Amniotic stem cell (primary cell): Measurements from ENCODE around the gene MT1M.

Experiments used
- DNase-seq: peaks from one replicate; lab custom pipeline; 2025; lab: John Stamatoyannopoulos, UW

The MT1M gene

GRCh38 chr16:56628486-56629350 is 3.7 kb upstream of the MT1M start:
- DNase-seq: no peak

DNA sequence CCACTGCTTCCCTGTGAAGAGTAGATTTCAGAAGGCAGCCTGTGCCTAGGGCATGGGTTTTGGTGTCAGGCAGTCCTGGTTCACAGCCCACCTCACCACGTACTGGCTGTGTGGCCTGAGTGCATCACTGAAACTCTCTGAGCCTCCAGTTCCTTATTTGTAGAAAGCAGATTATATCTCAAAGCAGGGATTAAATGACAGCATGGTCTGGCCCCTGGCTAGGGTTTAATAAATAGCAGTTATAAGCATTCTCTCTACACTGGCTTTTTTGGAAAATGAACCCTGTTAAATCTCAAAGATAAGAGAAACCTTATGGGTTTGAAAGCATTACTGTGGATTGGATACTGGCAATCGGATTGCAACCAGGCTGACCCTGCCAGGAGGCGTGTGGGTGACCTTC is 2.9 kb upstream of the MT1M start:
- no peak for DNase-seq

DNA sequence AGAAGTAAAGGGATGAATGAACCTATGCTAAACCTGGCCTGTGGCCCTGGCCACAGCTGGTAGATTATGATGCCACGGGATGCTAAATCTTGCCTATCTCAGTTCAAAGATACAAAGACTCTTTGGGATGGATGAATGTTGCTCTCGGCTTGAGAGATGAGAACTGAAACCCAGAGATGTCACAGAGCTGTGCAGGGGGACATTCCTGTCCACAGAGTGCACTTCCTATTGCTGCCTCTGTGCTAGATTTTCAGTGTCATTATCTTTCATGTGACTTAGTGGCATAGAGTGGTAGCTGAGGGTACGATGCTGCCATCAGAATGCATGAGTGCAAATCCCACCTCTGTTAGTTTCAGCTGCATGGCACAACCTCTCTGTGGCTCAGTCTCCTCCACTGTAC is 2.3 kb upstream of the MT1M start:
- no peak for DNase-seq

GRCh38 chr16:56631197-56631596 is 1.3 kb upstream of the MT1M start:
- no peak for DNase-seq

- DNase-seq: no peak
Observed at GRCh38 chr16:56631832-56632155, 665 bp upstream of the MT1M start.

- DNase-seq: no peak
Observed at GRCh38 chr16:56632848-56633365, 448 bp downstream of the MT1M start.

DNA sequence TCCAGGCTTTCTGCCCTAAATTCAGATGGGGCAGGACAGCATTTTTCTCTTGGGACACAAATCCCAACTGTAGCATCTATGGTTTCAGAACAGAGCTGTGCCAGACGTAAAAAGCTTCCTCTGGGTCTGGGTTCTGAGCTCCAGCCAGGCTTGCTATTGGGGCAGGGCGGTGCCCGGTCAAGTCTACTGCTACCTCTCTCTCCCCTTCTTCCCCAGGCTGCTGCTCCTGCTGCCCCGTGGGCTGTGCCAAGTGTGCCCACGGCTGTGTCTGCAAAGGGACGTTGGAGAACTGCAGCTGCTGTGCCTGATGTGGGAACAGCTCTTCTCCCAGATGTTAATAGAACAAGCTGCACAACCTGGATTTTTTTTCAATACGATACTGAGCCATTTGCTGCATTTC is 1.1 kb downstream of the MT1M start:
- DNase-seq: no peak

DNA sequence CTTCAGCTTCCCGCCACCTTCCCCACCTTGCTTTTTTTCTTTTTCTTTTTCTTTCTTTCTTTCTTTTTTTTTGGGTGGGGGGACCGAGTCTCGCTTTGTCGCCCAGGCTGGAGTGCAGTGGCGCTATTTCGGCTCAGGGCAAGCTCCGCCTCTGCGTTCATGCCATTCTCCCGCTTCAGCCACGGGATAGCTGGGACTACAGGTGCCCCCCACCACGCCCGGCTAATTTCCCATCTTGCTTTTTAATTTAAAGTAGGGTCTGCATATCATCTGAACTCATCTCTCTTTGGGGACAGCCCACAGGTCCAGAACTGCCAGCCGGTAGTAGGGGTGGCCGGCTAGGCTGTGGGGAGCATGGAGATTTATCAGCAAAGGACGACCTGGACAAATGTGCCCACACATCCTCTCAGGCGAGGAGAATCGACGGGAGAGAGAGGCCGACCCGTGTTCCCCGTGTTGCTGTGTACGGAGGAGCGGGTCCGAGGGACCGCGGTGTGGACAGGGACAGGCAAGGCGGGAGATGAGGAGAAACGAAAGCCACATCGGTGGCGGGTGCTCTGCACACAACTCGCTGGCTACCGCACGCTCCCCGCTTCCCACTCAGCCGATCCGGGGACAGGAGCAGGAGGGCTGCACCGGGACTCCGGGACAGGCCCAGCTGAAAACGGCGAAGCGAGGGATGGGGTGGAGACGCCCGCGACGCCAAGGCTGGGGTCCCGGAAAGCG is 2.4 kb downstream of the MT1M start:
- no peak for DNase-seq

DNA sequence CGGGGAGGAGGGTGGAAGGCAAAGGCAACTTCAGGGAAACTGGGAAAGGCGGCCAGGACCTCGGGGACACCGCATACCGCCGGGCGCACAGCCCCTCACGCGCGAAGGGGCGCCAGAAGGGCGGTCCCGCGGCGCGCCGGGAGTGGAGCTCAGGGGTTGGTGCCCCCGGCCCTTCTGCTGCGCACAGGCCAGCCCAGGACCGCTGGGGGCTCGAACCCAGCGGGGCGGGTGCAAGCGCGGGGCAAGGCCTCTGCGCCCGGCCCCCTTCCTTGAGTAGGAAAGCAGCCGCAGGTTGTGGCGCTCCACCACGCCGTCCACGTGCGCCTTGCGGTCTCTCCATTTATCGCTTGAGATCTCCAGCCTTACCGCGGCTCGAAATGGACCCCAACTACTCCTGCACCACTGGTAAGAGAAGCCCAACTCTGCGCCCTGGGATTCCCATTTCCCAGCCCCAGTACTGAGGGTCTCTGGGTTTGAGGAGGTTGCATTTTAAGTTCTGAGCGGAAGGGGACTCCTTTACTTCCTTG is 3.0 kb downstream of the MT1M start:
- DNase-seq: no peak

DNA sequence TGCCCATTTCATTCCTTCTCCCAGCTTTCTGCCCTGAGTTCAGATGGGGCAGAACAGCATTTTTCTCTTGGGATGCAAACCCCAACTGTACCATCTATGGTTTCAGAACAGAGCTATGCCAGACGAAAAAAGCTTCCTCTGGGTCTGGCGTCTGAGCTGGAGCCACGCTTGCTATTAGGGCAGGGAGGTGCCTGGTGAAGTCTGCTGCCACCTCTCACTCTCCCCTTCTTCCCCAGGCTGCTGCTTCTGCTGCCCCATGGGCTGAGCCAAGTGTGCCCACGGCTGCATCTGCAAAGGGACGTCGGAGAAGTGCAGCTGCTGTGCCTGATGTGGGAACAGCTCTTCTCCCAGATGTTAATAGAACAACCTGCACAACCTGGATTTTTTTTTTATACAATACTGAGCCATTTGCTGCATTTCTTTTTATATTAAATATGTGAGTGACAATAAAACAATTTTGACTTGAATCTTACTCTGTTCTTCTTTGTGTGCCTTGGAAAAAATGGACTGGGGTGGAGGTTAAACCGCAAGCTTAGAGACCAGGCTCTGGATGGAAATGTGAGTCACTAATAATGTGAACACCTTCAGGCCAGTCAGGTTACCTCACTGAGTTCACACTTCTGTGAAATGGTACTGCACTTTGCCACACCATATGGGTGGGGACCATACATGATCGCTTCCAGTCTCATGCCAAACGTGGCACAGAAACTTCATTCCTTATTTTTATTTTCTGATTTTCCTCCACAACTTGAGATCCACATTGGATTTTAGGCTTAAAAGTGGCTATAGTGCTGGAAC is 4.4 kb downstream of the MT1M start:
- DNase-seq: no peak

DNA sequence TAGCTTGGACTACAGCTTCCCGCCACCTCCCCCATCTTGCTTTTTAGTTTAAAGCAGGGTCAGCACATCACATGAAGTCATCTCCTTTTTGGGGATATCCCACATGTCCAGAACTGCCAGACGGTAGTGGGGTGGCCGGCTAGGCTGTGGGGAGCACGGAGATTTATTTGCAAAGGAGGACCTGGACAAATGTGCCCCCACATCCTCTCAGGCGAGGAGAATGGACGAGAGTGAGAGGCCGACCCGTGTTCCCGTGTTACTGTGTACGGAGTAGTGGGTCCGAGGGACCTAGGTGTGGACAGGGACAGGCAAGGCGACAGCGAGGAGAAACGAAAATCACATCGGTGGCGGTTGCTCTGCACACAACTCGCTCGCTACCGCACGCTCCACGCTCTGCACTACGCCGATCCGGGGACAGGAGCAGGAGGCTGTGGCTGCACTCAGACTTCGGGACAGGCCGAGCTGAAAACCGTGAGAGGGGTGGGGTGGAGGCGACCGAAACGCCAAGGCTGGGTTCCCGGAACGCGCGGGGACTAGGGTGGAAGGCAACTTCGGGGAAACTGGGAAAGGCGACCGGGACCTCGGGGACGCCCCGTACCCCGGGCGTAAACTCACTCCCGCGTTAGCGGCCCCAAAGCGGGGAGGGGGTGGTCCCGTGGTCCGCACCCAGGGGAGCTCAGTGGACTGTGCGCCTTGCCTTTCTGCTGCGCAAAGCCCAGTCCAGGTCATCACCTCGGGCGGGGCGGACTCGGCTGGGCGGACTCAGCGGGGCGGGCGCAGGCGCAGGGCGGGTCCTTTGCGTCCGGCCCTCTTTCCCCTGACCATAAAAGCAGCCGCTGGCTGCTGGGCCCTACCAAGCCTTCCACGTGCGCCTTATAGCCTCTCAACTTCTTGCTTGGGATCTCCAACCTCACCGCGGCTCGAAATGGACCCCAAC is 5.6 kb downstream of the MT1M start, which contains the start of gene MT1A:
MT1A (plus strand) TSS at position 853 of the 937 bp plus-strand sequence; CDS start at position 926, 73 bp downstream.
- DNase-seq: no peak

- no peak for DNase-seq
Observed at GRCh38 chr16:56639045-56639444, 6.6 kb downstream of the MT1M start.

GRCh38 chr16:56640076-56640475 is 7.6 kb downstream of the MT1M start:
- no peak for DNase-seq

GRCh38 chr16:56641166-56641565 is 8.7 kb downstream of the MT1M start:
- no peak for DNase-seq

GRCh38 chr16:56643080-56643778 is 10.8 kb downstream of the MT1M start:
- DNase-seq: no peak

DNA sequence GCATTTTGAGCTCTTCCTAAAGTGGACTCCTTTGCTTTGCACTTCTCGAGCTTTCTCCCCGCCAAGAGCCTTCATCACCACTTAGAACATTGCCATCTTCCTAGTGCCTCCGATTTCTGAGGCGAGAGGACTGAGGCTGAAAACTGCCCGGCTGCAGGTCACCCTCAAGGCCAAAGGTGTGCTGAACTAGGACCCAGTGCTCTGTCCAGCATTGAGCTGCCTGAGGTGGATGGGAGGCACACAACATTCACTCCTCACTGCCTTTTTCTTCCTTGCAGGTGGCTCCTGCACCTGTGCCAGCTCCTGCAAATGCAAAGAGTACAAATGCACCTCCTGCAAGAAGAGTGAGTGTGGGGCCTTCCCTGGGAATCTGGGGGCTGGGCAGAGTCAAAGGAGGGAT is 11.4 kb downstream of the MT1M start:
- no peak for DNase-seq

GRCh38 chr16:56645311-56645710 is 12.9 kb downstream of the MT1M start:
- no peak for DNase-seq

- no peak for DNase-seq
Observed at GRCh38 chr16:56645838-56646237, 13.4 kb downstream of the MT1M start.

DNA sequence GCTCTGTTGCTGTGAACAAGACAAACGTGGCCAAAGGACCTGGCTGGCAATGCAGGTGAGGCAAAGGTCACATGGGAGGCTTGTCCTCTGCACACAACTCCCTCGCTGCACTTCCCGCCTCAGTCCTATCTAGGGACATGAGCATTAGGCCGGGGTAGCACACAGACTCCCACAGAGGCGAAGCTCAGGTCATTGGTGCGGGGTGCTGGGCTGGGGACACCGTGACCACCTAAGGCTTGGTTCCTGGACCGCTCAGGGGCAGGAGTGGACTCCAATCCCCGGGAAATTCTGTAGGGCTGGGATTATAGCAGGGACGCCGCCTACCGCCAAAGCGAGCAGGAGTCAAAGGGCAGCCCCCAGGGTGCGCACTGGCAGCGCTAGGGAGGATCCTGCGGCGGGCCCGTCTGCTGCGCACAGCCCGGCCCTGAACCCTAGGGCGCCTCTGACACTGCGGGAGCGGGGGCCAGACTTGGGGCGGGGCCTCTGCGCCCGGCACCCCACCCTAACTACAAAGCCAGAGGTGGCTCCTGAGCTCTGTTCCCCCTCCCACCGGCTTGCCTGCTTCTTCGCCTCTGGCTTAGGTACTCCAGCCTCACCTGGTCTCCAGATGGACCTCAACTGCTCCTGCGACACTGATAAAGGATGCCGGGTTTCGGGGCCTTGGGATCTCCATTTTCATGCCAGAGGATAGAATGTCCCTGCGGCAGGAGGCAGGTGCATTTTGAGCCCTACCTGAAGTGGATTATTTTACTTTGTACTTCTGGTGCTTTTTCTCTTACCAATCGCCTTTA is 15.4 kb downstream of the MT1M start:
- DNase-seq: no peak

GRCh38 chr16:56649271-56649670 is 16.8 kb downstream of the MT1M start:
- DNase-seq: no peak
